GM18858 (cell line): ENCODE data around the gene PLEKHH1.
"Not testable (repeated sequence)": the region's sequence is repeated elsewhere in the genome, so short reads cannot be mapped to it uniquely, and the experiment has no call there.

Experiments used
- ATAC-seq: cut with Tn5 transposase; IDR thresholded peaks from one replicate; pipeline ENCODE4 v1.9.1; 2021; ENCODE audit not compliant: unreplicated experiment

Gene PLEKHH1

GRCh38 chr14:67529947-67530935 is 2.8 kb upstream of the PLEKHH1 start:
- ATAC-seq = no peak

GRCh38 chr14:67532606-67532997 is 488 bp upstream of the PLEKHH1 start:
- no peak for ATAC-seq

GRCh38 chr14:67533754-67534085 is 630 bp downstream of the PLEKHH1 start:
- no peak for ATAC-seq

GRCh38 chr14:67536087-67536486 is 3.0 kb downstream of the PLEKHH1 start:
- no peak for ATAC-seq

- no peak for ATAC-seq
Measured at GRCh38 chr14:67537736-67538135, 4.6 kb downstream of the PLEKHH1 start.

GRCh38 chr14:67538501-67538900 is 5.4 kb downstream of the PLEKHH1 start:
- no peak for ATAC-seq

GRCh38 chr14:67539116-67539515 is 6.0 kb downstream of the PLEKHH1 start:
- ATAC-seq = no peak

GRCh38 chr14:67541448-67542387 is 8.6 kb downstream of the PLEKHH1 start:
- ATAC-seq = no peak

GRCh38 chr14:67542620-67543019 is 9.5 kb downstream of the PLEKHH1 start:
- not testable (repeated sequence) for ATAC-seq

GRCh38 chr14:67544590-67544989 is 11.5 kb downstream of the PLEKHH1 start:
- ATAC-seq = no peak

GRCh38 chr14:67547224-67547780 is 14.2 kb downstream of the PLEKHH1 start:
- ATAC-seq = no peak

- no peak for ATAC-seq
Measured at GRCh38 chr14:67549734-67550133, 16.6 kb downstream of the PLEKHH1 start.

- no peak for ATAC-seq
Measured at GRCh38 chr14:67551123-67551522, 18.0 kb downstream of the PLEKHH1 start.

GRCh38 chr14:67551940-67552339 is 18.9 kb downstream of the PLEKHH1 start:
- ATAC-seq = no peak

- no peak for ATAC-seq
Measured at GRCh38 chr14:67553547-67553946, 20.5 kb downstream of the PLEKHH1 start.

GRCh38 chr14:67554341-67554740 is 21.3 kb downstream of the PLEKHH1 start:
- ATAC-seq = no peak

GRCh38 chr14:67555518-67556090 is 22.5 kb downstream of the PLEKHH1 start:
- no peak for ATAC-seq

- ATAC-seq = no peak
Measured at GRCh38 chr14:67556671-67557070, 23.6 kb downstream of the PLEKHH1 start.

GRCh38 chr14:67557118-67557517 is 24.0 kb downstream of the PLEKHH1 start:
- ATAC-seq = no peak

- no peak for ATAC-seq
Measured at GRCh38 chr14:67557656-67558055, 24.6 kb downstream of the PLEKHH1 start.

- ATAC-seq = no peak
Measured at GRCh38 chr14:67559639-67560038, 26.5 kb downstream of the PLEKHH1 start.
